ENCODE results near the gene POLR1A.

DNA sequence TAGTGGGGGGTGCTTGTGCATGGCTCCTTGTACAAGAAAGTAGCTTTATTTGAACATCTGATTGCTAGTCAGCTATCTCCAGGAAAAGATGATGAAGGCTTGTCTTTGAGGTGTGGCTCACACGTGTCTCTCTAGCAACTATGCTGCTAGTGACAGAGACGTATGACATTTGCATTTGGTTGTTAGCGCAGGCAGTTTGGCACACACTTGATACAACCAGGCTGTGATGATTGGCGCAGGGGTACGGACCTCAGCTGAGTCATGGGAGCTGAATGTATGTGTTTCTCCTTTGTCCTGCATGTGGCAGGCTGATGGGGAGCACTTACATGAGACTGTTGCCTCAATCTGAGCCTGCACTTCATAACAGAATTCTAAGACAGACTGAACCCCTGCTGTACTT, 30.0 kb upstream of the POLR1A start:
- TF ChIP-seq, protein P1, sequence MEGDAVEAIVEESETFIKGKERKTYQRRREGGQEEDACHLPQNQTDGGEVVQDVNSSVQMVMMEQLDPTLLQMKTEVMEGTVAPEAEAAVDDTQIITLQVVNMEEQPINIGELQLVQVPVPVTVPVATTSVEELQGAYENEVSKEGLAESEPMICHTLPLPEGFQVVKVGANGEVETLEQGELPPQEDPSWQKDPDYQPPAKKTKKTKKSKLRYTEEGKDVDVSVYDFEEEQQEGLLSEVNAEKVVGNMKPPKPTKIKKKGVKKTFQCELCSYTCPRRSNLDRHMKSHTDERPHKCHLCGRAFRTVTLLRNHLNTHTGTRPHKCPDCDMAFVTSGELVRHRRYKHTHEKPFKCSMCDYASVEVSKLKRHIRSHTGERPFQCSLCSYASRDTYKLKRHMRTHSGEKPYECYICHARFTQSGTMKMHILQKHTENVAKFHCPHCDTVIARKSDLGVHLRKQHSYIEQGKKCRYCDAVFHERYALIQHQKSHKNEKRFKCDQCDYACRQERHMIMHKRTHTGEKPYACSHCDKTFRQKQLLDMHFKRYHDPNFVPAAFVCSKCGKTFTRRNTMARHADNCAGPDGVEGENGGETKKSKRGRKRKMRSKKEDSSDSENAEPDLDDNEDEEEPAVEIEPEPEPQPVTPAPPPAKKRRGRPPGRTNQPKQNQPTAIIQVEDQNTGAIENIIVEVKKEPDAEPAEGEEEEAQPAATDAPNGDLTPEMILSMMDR (IDR thresholded peaks at IDR 0.05) = no peak
- TF ChIP-seq EP300 (IDR thresholded peaks at IDR 0.05) = no peak
- no peak for TF ChIP-seq POLR2A (IDR thresholded peaks at IDR 0.05)

All from tibial nerve (tissue), 4 donors.